ENCODE measurements around the gene FGF3.

The FGF3 gene

DNA sequence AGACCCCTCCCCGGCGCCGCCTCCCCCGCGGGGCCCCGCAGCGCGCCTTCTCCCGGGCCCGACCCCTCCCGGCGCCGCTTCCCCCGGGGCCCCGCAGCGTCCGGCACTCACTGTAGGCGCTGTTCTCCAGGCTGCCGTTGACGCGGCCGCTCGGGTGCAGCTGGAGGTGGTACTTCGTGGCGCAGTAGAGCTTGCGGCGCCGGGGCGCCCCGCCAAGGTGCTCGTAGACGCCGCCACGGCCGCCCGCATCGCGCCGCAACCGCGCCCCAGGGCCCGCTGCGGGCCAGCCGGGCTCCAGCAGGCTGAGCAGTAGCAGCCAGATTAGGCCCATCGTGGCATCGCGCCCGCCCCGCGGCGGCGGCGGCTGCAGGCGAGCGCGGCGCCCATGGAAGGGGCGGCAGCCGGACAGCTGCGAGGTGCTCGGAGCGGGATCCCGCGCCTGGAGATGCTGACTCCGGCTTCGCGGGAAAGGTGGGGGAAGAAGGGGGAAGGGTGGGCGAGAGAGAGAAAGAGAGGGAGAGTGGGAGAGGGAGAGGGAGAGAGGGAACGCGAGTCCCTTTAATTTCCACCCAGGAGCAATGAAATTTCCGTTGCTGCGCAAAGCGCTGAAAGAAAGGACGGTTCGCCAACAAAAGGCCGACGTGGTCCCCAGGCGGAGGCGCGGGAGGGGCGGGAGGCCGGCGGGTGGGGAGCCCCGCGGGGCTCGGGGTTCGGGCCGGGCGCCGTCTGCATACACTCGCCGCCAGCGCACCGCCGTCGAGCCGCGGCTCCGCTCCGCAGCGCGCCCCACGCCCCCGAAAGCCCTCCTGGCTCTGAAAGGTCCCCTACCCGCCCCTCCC lies at the start of gene FGF3:
FGF3 (minus strand) TSS at position 814 of the 839 bp plus-strand sequence; CDS start at position 331, 483 bp downstream.
- in situ Hi-C loops (cut with MboI; ENCODE audit: low sequenced_read_pairs) = no loop called here

DNA sequence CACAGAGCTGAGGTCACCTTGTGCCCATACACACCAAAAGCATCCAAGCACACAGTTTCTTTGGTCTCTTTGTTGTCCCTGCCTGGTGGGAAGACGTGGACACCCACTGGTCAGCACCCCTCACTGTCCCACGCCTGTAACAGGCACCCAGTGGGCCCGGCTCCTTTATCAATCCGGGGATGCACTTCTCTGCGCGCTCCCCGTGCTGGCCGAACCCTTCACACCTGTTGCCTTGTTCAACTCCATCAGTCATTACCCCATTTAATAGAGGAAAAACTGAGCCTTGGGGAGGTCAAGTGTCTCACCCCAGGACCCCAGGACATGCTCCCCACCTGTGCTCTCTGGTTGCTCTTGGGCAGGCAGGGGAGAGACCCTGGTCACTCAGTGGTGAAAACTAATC lies 49.7 kb upstream of the FGF3 start:
- in situ Hi-C loops (cut with MboI; ENCODE audit: low sequenced_read_pairs) = no loop called here

GRCh38 chr11:69868006-69868810 lies 49.0 kb upstream of the FGF3 start:
- in situ Hi-C loops (cut with MboI; ENCODE audit: low sequenced_read_pairs) = no loop called here

DNA sequence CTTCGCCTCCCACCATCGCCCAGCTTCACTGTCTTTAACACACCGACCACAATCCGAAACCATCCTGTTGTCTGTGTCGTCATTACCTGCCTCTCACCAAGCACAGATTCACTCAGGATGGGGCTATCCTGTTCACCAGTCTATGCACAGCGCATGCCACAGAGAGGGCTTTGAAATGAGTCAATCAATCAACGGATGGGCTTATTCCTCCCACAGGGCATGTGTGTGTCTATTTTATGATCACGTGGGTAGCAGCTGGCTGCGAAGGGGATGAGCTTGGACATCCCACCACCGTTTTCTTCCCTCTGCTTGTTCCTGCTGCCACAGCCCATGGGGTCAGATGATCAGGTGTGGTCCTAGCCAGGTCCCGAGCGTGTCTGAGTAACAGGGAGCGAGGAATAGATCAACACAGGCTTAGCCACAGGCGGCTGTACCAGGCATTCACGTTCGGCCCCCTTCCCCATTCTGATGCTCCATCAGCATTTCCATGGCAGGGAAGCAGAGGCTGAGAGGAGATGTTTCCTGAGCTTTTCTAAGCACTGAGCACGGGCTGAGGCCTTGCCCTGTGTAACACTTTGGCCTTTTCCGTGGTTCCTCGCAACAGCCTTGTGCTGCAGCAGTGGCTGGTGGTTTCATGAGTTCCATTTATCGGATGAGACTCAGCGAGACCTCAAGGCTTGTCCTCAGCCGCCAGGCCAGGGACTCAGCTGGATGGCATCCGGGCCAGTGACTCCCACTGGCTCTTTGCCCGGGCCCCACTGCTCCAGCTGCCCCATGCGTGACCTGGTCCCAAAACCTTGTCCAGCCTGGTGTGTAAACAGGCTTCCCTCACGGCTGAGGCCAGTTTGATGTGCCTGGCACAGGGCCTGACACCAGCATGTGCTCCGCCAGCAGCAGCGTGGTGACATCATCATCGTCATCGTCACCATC lies 48.1 kb upstream of the FGF3 start:
- in situ Hi-C loops (cut with MboI; ENCODE audit: low sequenced_read_pairs) = no loop called here

GRCh38 chr11:69866648-69867047 lies 47.4 kb upstream of the FGF3 start:
- in situ Hi-C loops (cut with MboI; ENCODE audit: low sequenced_read_pairs) = no loop called here

GRCh38 chr11:69865707-69866106 lies 46.5 kb upstream of the FGF3 start:
- in situ Hi-C loops (cut with MboI; ENCODE audit: low sequenced_read_pairs) = no loop called here

- in situ Hi-C loops (cut with MboI; ENCODE audit: low sequenced_read_pairs) = no loop called here
Measured at GRCh38 chr11:69864686-69865661, 45.8 kb upstream of the FGF3 start.

GRCh38 chr11:69863544-69864200 lies 44.5 kb upstream of the FGF3 start:
- in situ Hi-C loops (cut with MboI; ENCODE audit: low sequenced_read_pairs) = no loop called here

GRCh38 chr11:69862797-69863543 lies 43.8 kb upstream of the FGF3 start:
- in situ Hi-C loops (cut with MboI; ENCODE audit: low sequenced_read_pairs) = no loop called here

DNA sequence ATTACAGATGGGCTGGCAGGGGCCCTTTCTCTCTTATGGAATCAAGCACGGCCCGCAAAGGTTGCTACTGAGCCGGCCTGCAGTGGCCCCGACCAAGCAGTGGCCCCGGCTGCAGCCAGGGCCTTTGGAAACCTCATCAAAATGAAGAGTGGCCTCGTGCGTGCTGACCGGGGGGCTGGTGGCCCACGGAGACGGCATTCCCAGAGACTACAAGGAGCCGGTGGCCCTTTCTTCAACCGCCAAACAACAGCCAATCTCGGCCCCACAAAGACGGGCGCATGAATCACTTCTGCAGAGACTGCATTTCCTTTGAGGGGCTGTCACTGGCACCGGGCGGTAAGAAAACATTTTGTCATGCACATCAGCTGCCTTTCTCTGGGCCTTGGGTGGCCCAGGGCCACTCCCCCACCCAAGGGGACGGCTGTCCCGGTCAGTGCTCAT lies 43.1 kb upstream of the FGF3 start:
- in situ Hi-C loops (cut with MboI; ENCODE audit: low sequenced_read_pairs) = no loop called here

DNA sequence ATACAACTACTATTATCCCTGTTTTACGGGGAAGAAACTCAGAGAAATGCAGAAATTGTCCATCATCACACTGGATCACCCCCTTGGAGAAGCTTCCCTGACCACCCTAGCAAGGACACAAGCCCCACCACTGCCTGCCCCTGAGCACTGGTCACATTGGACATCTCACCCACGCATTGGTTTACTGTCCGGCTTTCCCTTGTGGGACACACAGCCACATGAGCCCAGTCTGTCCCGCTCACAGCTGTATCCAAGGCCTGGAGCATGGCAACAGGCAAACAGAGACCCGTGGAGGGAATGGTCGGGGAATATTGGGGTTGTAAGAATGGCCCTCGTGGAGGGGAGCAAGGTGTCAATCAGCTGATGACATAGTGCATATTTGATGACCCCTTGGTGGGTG lies 42.7 kb upstream of the FGF3 start:
- in situ Hi-C loops (cut with MboI; ENCODE audit: low sequenced_read_pairs) = no loop called here

DNA sequence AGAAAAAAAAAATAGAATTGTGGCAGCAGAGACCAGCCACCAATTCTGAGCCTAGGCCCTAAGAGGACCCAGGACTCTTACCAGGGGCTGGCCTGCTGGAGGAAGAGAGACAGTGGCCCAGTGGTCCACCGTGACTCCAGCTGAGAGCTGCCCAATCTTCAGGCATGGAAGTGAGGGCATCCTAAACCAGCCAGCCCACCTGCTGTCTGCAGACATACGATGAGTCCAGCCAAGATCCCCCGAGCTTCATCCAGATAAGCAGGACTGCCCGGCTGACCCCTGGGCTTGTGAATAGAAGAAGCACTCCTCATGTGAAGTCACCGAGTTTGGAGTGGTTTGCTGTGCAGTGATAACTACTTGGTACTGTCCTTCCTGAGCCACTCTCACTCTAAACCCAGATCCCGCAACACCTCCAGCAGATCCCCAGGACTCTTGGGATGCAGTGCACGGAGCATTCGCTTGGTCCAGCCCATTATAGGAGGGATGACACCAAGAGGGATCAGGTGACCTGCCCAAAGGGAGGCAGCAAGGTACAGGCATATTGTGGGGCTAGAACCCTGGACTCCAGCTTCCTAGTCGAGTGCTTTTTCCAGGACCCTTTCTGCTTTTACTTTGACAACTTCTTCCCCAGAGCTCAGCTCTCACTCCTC lies 41.7 kb upstream of the FGF3 start:
- in situ Hi-C loops (cut with MboI; ENCODE audit: low sequenced_read_pairs) = no loop called here

- in situ Hi-C loops (cut with MboI; ENCODE audit: low sequenced_read_pairs) = no loop called here
Measured at GRCh38 chr11:69860244-69860643, 41.0 kb upstream of the FGF3 start.

GRCh38 chr11:69859275-69859934 lies 40.2 kb upstream of the FGF3 start:
- in situ Hi-C loops (cut with MboI; ENCODE audit: low sequenced_read_pairs) = no loop called here

- in situ Hi-C loops (cut with MboI; ENCODE audit: low sequenced_read_pairs) = no loop called here
Measured at GRCh38 chr11:69855421-69855820, 36.2 kb upstream of the FGF3 start.

DNA sequence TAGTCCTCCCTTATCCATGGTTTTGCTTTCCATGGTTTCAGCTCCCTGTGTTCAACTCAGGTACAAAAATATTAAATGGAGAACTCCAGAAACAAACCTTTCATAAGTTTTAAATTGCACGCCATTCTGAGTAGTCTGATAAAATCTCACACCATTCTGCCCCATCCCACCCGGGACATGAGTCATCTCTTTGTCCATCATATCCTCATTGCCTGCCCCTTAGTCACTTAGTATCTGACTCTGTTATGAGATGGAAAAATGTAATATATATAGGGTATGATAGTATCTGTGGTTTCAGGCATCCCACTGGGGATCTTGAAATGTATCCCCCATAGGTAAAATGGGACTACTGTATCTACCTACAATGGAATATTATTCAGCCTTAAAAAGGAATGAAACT lies 35.5 kb upstream of the FGF3 start:
- in situ Hi-C loops (cut with MboI; ENCODE audit: low sequenced_read_pairs) = no loop called here

DNA sequence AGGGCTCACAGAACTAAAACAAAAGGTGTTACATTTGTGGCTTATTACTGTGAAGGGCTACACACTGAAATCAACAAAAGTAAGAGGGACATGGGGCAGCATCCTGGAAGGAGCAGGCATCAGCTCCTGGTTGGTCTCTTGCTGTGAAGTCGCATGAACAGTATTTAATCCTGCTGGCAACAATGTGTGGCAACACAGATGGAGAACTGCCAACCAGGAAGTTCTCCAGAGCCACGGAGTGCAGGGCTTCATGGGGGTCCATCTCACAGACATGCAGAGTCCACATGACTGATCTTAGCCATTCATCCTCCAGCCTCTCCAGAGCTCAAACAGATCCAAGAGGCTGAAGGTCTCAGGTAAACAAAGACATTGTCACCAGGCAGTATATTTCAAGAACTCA lies 32.8 kb upstream of the FGF3 start:
- in situ Hi-C loops (cut with MboI; ENCODE audit: low sequenced_read_pairs) = no loop called here

DNA sequence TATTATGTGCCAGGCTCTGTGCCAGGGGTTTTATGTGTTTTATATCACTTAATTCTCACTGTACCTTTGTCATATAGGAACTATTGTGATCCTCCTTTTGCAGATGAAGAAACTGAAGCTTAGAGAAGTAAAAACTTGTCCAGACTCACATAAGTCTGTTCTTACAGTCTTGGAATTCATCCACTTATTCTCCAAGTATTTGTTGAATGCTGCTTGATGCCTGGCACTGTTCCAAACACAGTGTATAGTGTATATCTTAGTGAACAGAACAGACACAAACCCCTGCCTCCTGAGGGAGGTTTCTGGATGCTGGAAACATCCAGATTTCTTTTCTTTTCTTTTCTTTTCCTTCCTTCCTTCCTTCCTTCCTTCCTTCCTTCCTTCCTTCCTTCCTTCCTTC lies 29.0 kb upstream of the FGF3 start:
- in situ Hi-C loops (cut with MboI; ENCODE audit: low sequenced_read_pairs) = no loop called here

All from hTERT RPE-1 (cell line).